Measurements from ENCODE around the gene ZNF155. TPM values are rescaled to one million over a fixed set of nuclear protein-coding genes. Genes with fewer than 3 reads are reported as not detected.
A peak's percentile ranks its signal among the peaks of the same experiment; 100 is the strongest.

Gene ZNF155
- total and polyA plus RNA-seq, 2 donors (not counting 1 experiment from before 2014, with no cell fraction given) = 7.4 to 12.2 TPM

GRCh38 chr19:43960411-43960810 lies 23.6 kb upstream of the ZNF155 start:
- peaks cover 2% of the 10 kb centered on the region for H3K4me1 ChIP-seq (ENCODE audit: control insufficient read depth, extremely low read depth, insufficient read depth, low read length)
- no peaks in the 10 kb centered on the region for H3K27me3 ChIP-seq (ENCODE audit: control insufficient read depth, insufficient read depth, low read length)
- no peak for DNase-seq (ENCODE audit: low read depth in 2 of 2)
- H3K27ac ChIP-seq (ENCODE audit: insufficient read depth, low read length) = no peak overlapping the region
- peaks cover 6% of the 10 kb centered on the region for H3K9me3 ChIP-seq (ENCODE audit: control insufficient read depth, insufficient read depth, low read depth, low read length)
- no peak for TF ChIP-seq EZH2 (IDR thresholded peaks at IDR 0.05; ENCODE audit: low read length, missing control alignments)
- no peak for TF ChIP-seq CTCF (conservative IDR thresholded peaks at IDR 0.05 in 1 of 2, IDR thresholded peaks at IDR 0.05 in 1 of 2; ENCODE audit: low read depth in 1 of 2, low read length in 2 of 2)
- no peaks in the 10 kb centered on the region for H4K20me1 ChIP-seq (ENCODE audit: control insufficient read depth, extremely low read depth, insufficient read depth, low read length)
- no peak overlapping the region for H3K9ac ChIP-seq (ENCODE audit: insufficient read depth, low read length)
- H3K79me2 ChIP-seq (ENCODE audit: control insufficient read depth, insufficient read depth, low read length) = no peaks in the 10 kb centered on the region
- H3K36me3 ChIP-seq (ENCODE audit: control insufficient read depth, insufficient read depth, low read length) = peaks cover 2% of the 10 kb centered on the region
- no peak overlapping the region for H2AFZ ChIP-seq (ENCODE audit: low read length)
- H3K4me2 ChIP-seq (ENCODE audit: extremely low read depth, insufficient read depth, low read length) = no peak overlapping the region
- no peak overlapping the region for H3K4me3 ChIP-seq (replicated peaks in 1 of 4; ENCODE audit: control extremely low read depth in 1 of 4, insufficient read depth in 1 of 4, low read depth in 3 of 4, low read length in 4 of 4)

GRCh38 chr19:43966079-43966694 lies 17.8 kb upstream of the ZNF155 start:
- peak; percentile 3 to 31 for DNase-seq (ENCODE audit: low read depth in 2 of 2)
- no peak for TF ChIP-seq EZH2 (IDR thresholded peaks at IDR 0.05; ENCODE audit: low read length, missing control alignments)
- TF ChIP-seq CTCF (conservative IDR thresholded peaks at IDR 0.05 in 1 of 2, IDR thresholded peaks at IDR 0.05 in 1 of 2; ENCODE audit: low read depth in 1 of 2, low read length in 2 of 2) = no peak
- H3K36me3 ChIP-seq (ENCODE audit: control insufficient read depth, insufficient read depth, low read length) = peaks cover 18% of the 10 kb centered on the region
- H3K4me1 ChIP-seq (ENCODE audit: control insufficient read depth, extremely low read depth, insufficient read depth, low read length) = no peaks in the 10 kb centered on the region
- H3K9me3 ChIP-seq (ENCODE audit: control insufficient read depth, insufficient read depth, low read depth, low read length) = peaks cover 14% of the 10 kb centered on the region
- no peaks in the 10 kb centered on the region for H3K79me2 ChIP-seq (ENCODE audit: control insufficient read depth, insufficient read depth, low read length)
- no peak overlapping the region for H3K4me2 ChIP-seq (ENCODE audit: extremely low read depth, insufficient read depth, low read length)
- no peak overlapping the region for H3K27ac ChIP-seq (ENCODE audit: insufficient read depth, low read length)
- H3K27me3 ChIP-seq (ENCODE audit: control insufficient read depth, insufficient read depth, low read length) = no peaks in the 10 kb centered on the region
- H2AFZ ChIP-seq (ENCODE audit: low read length) = no peak overlapping the region
- H4K20me1 ChIP-seq (ENCODE audit: control insufficient read depth, extremely low read depth, insufficient read depth, low read length) = no peaks in the 10 kb centered on the region
- H3K4me3 ChIP-seq (replicated peaks in 1 of 4; ENCODE audit: control extremely low read depth in 1 of 4, insufficient read depth in 1 of 4, low read depth in 3 of 4, low read length in 4 of 4) = no peak overlapping the region
- H3K9ac ChIP-seq (ENCODE audit: insufficient read depth, low read length) = no peak overlapping the region

GRCh38 chr19:43976732-43977131 lies 7.3 kb upstream of the ZNF155 start:
- TF ChIP-seq CTCF (conservative IDR thresholded peaks at IDR 0.05 in 1 of 2, IDR thresholded peaks at IDR 0.05 in 1 of 2; ENCODE audit: low read depth in 1 of 2, low read length in 2 of 2) (no peak), EZH2 (IDR thresholded peaks at IDR 0.05; ENCODE audit: low read length, missing control alignments) (no peak)
- no peak for DNase-seq (ENCODE audit: low read depth in 2 of 2)
- H3K79me2 ChIP-seq (ENCODE audit: control insufficient read depth, insufficient read depth, low read length) = no peaks in the 10 kb centered on the region
- no peaks in the 10 kb centered on the region for H3K4me1 ChIP-seq (ENCODE audit: control insufficient read depth, extremely low read depth, insufficient read depth, low read length)
- no peaks in the 10 kb centered on the region for H4K20me1 ChIP-seq (ENCODE audit: control insufficient read depth, extremely low read depth, insufficient read depth, low read length)
- no peak overlapping the region for H2AFZ ChIP-seq (ENCODE audit: low read length)
- no peaks in the 10 kb centered on the region for H3K36me3 ChIP-seq (ENCODE audit: control insufficient read depth, insufficient read depth, low read length)
- no peak overlapping the region for H3K4me3 ChIP-seq (replicated peaks in 1 of 4; ENCODE audit: control extremely low read depth in 1 of 4, insufficient read depth in 1 of 4, low read depth in 3 of 4, low read length in 4 of 4)
- no peaks in the 10 kb centered on the region for H3K27me3 ChIP-seq (ENCODE audit: control insufficient read depth, insufficient read depth, low read length)
- no peaks in the 10 kb centered on the region for H3K9me3 ChIP-seq (ENCODE audit: control insufficient read depth, insufficient read depth, low read depth, low read length)
- H3K27ac ChIP-seq (ENCODE audit: insufficient read depth, low read length) = no peak overlapping the region
- H3K4me2 ChIP-seq (ENCODE audit: extremely low read depth, insufficient read depth, low read length) = no peak overlapping the region
- no peak overlapping the region for H3K9ac ChIP-seq (ENCODE audit: insufficient read depth, low read length)

Data from fibroblast of lung (primary cell).